Measurements from ENCODE around the gene ZNRF3. TPM values are rescaled to one million over a fixed set of nuclear protein-coding genes. Genes with fewer than 3 reads are reported as not detected.
A peak's percentile ranks its signal among the peaks of the same experiment; 100 is the strongest.

The ZNRF3 gene
- total RNA-seq, 1 donor from 2014 or later = 5.8 TPM

DNA sequence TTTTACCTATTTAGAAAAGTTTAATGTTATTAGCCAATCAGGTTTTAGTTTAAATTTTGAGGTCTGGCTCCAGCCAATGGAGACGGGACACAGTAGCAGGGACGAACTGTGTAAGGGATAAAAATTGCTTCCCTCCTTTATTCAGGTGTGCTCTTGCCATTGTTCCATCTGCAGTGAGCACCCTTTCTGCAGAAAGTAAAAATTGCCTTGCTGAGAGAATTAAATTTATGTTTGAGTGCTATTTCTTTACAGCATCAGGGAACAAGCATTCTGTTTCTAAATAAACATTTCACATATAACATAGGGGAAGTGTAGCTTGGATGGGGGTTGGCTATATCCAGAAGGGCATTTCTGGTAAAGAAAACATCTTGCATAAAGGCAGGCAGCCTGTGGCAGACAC lies 36.4 kb upstream of the ZNRF3 start:
- H3K4me1 ChIP-seq (ENCODE audit: insufficient read depth, low read length) = no peaks in the 10 kb centered on the region
- no peak overlapping the region for H3K4me2 ChIP-seq (ENCODE audit: low read length)
- Mint-ChIP-seq H3K4me1 (ENCODE audit: low read depth, unreplicated experiment) (no peaks in the 10 kb centered on the region), H3K9me3 (ENCODE audit: unreplicated experiment) (peaks cover 15% of the 10 kb centered on the region), H3K27me3 (ENCODE audit: low read depth, unreplicated experiment) (peaks cover 12% of the 10 kb centered on the region), H3K27ac (ENCODE audit: unreplicated experiment) (no peak overlapping the region), H3K36me3 (ENCODE audit: low read depth, unreplicated experiment) (peaks cover 5% of the 10 kb centered on the region), H3K4me3 (ENCODE audit: unreplicated experiment) (no peak overlapping the region)
- no peak for DNase-seq (ENCODE audit: low read depth)
- H4K20me1 ChIP-seq (ENCODE audit: insufficient read depth, low read length) = no peaks in the 10 kb centered on the region
- H2AFZ ChIP-seq (ENCODE audit: low read depth, low read length) = no peak overlapping the region
- no peak overlapping the region for H3K27ac ChIP-seq (ENCODE audit: low read depth, low read length)
- FAIRE-seq = no peak
- H3K9ac ChIP-seq (ENCODE audit: low read length) = no peak overlapping the region
- H3K27me3 ChIP-seq (ENCODE audit: insufficient read depth, low read length) = no peaks in the 10 kb centered on the region
- H3K79me2 ChIP-seq (ENCODE audit: insufficient read depth, low read length) = no peaks in the 10 kb centered on the region
- peaks cover 9% of the 10 kb centered on the region for H3K9me3 ChIP-seq (ENCODE audit: insufficient read depth, low read depth, low read length)
- TF ChIP-seq, protein P1, sequence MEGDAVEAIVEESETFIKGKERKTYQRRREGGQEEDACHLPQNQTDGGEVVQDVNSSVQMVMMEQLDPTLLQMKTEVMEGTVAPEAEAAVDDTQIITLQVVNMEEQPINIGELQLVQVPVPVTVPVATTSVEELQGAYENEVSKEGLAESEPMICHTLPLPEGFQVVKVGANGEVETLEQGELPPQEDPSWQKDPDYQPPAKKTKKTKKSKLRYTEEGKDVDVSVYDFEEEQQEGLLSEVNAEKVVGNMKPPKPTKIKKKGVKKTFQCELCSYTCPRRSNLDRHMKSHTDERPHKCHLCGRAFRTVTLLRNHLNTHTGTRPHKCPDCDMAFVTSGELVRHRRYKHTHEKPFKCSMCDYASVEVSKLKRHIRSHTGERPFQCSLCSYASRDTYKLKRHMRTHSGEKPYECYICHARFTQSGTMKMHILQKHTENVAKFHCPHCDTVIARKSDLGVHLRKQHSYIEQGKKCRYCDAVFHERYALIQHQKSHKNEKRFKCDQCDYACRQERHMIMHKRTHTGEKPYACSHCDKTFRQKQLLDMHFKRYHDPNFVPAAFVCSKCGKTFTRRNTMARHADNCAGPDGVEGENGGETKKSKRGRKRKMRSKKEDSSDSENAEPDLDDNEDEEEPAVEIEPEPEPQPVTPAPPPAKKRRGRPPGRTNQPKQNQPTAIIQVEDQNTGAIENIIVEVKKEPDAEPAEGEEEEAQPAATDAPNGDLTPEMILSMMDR (IDR thresholded peaks at IDR 0.05; ENCODE audit: insufficient read depth, low read depth, low read length) = no peak
- no peak for TF ChIP-seq EZH2 (IDR thresholded peaks at IDR 0.05; ENCODE audit: insufficient read depth, low read length)
- H3K4me3 ChIP-seq (ENCODE audit: insufficient read depth, low read depth, low read length) = no peak overlapping the region
- no peaks in the 10 kb centered on the region for H3K36me3 ChIP-seq (ENCODE audit: insufficient read depth, low read length)

DNA sequence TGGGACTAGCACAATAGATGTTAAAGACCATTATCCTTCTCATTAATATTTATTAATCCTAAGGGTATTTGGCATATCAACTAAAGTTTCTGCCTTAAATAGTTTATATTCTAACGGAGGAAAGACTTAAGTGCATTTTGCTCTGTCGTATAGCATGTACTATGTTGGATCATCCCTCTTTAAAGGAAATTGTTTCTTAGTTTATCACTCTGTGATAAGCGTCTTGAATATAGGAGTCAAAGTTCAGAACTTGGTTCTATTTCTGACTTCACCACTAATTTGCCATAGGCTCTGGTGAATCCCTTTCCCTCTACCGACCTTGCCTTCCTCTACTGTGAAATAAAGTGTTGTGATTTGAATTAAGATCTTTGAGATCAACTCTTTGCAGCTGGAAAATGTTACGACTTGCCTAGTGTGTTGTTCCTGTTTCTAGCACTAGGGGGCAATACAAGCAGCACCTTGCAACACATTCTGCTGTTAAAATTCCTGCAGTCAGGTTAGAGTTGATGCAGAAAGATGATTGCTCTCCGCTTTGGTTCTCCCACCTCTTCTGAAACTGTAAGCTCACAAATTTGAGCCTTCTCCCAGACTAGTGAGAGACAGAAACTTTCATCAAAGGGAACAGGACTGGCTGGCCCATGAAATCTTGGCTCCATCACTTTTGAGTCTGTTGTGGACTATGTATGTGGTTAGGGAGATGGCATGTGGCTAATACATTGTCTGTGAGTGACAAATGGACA lies 27.8 kb upstream of the ZNRF3 start:
- Histone ChIP-seq H3K36me3 (ENCODE audit: insufficient read depth, low read length) (no peaks in the 10 kb centered on the region), H3K4me1 (ENCODE audit: insufficient read depth, low read length) (no peaks in the 10 kb centered on the region), H4K20me1 (ENCODE audit: insufficient read depth, low read length) (no peaks in the 10 kb centered on the region), H3K27ac (ENCODE audit: low read depth, low read length) (no peak overlapping the region), H2AFZ (ENCODE audit: low read depth, low read length) (no peak overlapping the region), H3K27me3 (ENCODE audit: insufficient read depth, low read length) (no peaks in the 10 kb centered on the region), H3K9ac (ENCODE audit: low read length) (no peak overlapping the region), H3K9me3 (ENCODE audit: insufficient read depth, low read depth, low read length) (no peaks in the 10 kb centered on the region), H3K4me3 (ENCODE audit: insufficient read depth, low read depth, low read length) (no peak overlapping the region), H3K4me2 (ENCODE audit: low read length) (no peak overlapping the region), H3K79me2 (ENCODE audit: insufficient read depth, low read length) (no peaks in the 10 kb centered on the region)
- DNase-seq (ENCODE audit: low read depth) = peak; percentile 39
- no peaks in the 10 kb centered on the region for H3K9me3 Mint-ChIP-seq (ENCODE audit: unreplicated experiment)
- no peak for TF ChIP-seq EZH2 (IDR thresholded peaks at IDR 0.05; ENCODE audit: insufficient read depth, low read length)
- TF ChIP-seq, protein P1 (IDR thresholded peaks at IDR 0.05; ENCODE audit: insufficient read depth, low read depth, low read length) = peak; percentile 97
- no peak overlapping the region for H3K4me3 Mint-ChIP-seq (ENCODE audit: unreplicated experiment)
- peak; percentile 47 for FAIRE-seq
- no peaks in the 10 kb centered on the region for H3K4me1 Mint-ChIP-seq (ENCODE audit: low read depth, unreplicated experiment)
- H3K27me3 Mint-ChIP-seq (ENCODE audit: low read depth, unreplicated experiment) = peaks cover 2% of the 10 kb centered on the region
- no peak overlapping the region for H3K27ac Mint-ChIP-seq (ENCODE audit: unreplicated experiment)
- H3K36me3 Mint-ChIP-seq (ENCODE audit: low read depth, unreplicated experiment) = no peaks in the 10 kb centered on the region

DNA sequence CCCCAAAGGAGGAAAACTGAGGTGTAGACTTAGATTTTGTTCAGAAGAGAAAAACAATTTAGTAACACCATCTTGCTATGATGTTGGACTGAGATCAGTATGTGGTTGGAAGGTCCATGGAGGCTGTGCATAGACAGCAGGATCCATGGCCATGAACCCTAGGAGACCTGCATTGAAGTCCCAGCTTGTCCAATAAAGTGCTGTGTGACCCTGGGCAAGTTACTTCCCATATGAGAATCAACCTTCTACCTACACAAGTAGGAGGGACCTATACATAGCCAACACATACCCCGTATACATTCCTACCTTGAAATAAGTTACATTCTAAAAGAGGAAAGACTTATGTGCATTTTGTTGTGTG lies 27.3 kb upstream of the ZNRF3 start:
- H2AFZ ChIP-seq (ENCODE audit: low read depth, low read length) = no peak overlapping the region
- TF ChIP-seq, protein P1 (IDR thresholded peaks at IDR 0.05; ENCODE audit: insufficient read depth, low read depth, low read length) = no peak
- TF ChIP-seq EZH2 (IDR thresholded peaks at IDR 0.05; ENCODE audit: insufficient read depth, low read length) = no peak
- H3K9me3 Mint-ChIP-seq (ENCODE audit: unreplicated experiment) = no peaks in the 10 kb centered on the region
- no peaks in the 10 kb centered on the region for H3K27me3 ChIP-seq (ENCODE audit: insufficient read depth, low read length)
- H3K4me3 Mint-ChIP-seq (ENCODE audit: unreplicated experiment) = no peak overlapping the region
- H4K20me1 ChIP-seq (ENCODE audit: insufficient read depth, low read length) = no peaks in the 10 kb centered on the region
- H3K27me3 Mint-ChIP-seq (ENCODE audit: low read depth, unreplicated experiment) = peaks cover 2% of the 10 kb centered on the region
- H3K27ac Mint-ChIP-seq (ENCODE audit: unreplicated experiment) = no peak overlapping the region
- no peaks in the 10 kb centered on the region for H3K36me3 Mint-ChIP-seq (ENCODE audit: low read depth, unreplicated experiment)
- H3K4me3 ChIP-seq (ENCODE audit: insufficient read depth, low read depth, low read length) = no peak overlapping the region
- no peaks in the 10 kb centered on the region for H3K4me1 ChIP-seq (ENCODE audit: insufficient read depth, low read length)
- H3K9me3 ChIP-seq (ENCODE audit: insufficient read depth, low read depth, low read length) = no peaks in the 10 kb centered on the region
- H3K79me2 ChIP-seq (ENCODE audit: insufficient read depth, low read length) = no peaks in the 10 kb centered on the region
- DNase-seq (ENCODE audit: low read depth) = no peak
- no peak overlapping the region for H3K27ac ChIP-seq (ENCODE audit: low read depth, low read length)
- H3K4me2 ChIP-seq (ENCODE audit: low read length) = no peak overlapping the region
- no peaks in the 10 kb centered on the region for H3K4me1 Mint-ChIP-seq (ENCODE audit: low read depth, unreplicated experiment)
- H3K9ac ChIP-seq (ENCODE audit: low read length) = no peak overlapping the region
- H3K36me3 ChIP-seq (ENCODE audit: insufficient read depth, low read length) = no peaks in the 10 kb centered on the region
- FAIRE-seq = no peak
